ENCODE measurements around the gene MACROD2.

MACROD2 gene

GRCh38 chr20:14720251-14720650, 724.9 kb downstream of the MACROD2 start:
- no peak overlapping the region for H3K4me3 ChIP-seq (ENCODE audit: low read depth, low read length)
- TF ChIP-seq, protein P1, sequence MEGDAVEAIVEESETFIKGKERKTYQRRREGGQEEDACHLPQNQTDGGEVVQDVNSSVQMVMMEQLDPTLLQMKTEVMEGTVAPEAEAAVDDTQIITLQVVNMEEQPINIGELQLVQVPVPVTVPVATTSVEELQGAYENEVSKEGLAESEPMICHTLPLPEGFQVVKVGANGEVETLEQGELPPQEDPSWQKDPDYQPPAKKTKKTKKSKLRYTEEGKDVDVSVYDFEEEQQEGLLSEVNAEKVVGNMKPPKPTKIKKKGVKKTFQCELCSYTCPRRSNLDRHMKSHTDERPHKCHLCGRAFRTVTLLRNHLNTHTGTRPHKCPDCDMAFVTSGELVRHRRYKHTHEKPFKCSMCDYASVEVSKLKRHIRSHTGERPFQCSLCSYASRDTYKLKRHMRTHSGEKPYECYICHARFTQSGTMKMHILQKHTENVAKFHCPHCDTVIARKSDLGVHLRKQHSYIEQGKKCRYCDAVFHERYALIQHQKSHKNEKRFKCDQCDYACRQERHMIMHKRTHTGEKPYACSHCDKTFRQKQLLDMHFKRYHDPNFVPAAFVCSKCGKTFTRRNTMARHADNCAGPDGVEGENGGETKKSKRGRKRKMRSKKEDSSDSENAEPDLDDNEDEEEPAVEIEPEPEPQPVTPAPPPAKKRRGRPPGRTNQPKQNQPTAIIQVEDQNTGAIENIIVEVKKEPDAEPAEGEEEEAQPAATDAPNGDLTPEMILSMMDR (IDR thresholded peaks at IDR 0.05; ENCODE audit: borderline replicate concordance, insufficient read depth, low read depth, low read length): no peak

GRCh38 chr20:14721926-14722452, 726.7 kb downstream of the MACROD2 start:
- no peak overlapping the region for H3K4me3 ChIP-seq (ENCODE audit: low read depth, low read length)
- TF ChIP-seq, protein P1 (IDR thresholded peaks at IDR 0.05; ENCODE audit: borderline replicate concordance, insufficient read depth, low read depth, low read length): no peak

DNA sequence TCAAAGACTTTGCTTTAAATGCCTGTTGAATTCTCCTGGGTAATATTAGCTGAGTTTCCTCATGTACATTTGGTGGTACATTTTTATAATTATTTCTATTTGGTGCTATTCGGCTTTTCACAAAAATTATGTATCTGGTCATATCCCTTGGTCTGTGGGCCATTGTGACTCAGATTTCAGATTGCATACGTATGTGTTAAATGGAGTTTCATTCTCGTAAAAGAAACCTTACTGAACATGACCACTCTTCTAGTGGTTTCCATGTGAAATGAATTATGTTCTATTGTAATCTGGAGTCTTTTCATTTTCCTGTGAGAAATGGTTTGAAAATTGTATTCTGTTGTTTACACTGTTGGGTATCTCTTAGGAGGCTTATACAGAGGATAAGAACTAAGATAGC, 728.3 kb downstream of the MACROD2 start:
- H3K4me3 ChIP-seq (ENCODE audit: low read depth, low read length): no peak overlapping the region
- TF ChIP-seq, protein P1 (IDR thresholded peaks at IDR 0.05; ENCODE audit: borderline replicate concordance, insufficient read depth, low read depth, low read length): no peak

DNA sequence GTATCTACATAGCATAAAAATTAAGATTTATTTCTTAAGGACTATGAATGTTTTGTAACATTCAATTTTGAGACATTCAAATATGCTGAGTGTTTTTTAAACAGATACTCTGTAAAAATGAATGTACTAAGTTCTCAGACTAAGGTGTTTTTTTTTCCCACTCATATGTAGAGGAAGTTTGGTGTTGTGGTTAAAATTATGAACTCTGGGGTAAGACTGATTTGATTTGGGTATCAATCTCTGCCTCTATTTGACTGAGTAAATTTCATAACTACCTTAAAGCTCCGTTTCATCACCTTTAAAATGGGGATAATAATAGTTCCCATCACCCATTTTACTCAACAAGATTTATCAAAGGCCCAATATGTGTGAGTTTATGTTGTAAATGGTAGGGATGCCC, 728.7 kb downstream of the MACROD2 start:
- TF ChIP-seq, protein P1 (IDR thresholded peaks at IDR 0.05; ENCODE audit: borderline replicate concordance, insufficient read depth, low read depth, low read length): no peak
- H3K4me3 ChIP-seq (ENCODE audit: low read depth, low read length): no peak overlapping the region

DNA sequence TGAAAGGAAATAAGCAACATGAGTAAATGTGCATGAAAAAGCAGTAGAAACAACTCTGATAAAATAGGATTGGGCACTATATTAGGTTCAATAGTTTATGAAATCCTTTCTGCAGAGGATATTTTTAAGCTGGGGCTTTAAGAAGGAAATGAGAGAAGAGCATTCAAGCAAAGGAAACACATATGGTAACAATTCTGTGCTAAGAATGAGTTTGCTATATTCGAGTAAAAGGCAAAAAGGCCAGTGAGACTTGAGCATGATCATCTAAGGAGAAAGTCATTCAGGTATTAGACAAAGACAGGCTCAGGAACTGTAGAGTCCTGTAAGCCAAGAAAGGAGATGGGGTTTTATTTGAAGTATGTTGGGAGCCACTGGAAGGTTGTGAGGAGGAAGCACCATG, 729.2 kb downstream of the MACROD2 start:
- no peak overlapping the region for H3K4me3 ChIP-seq (ENCODE audit: low read depth, low read length)
- TF ChIP-seq, protein P1 (IDR thresholded peaks at IDR 0.05; ENCODE audit: borderline replicate concordance, insufficient read depth, low read depth, low read length): no peak

GRCh38 chr20:14726591-14726990, 731.3 kb downstream of the MACROD2 start:
- no peak overlapping the region for H3K4me3 ChIP-seq (ENCODE audit: low read depth, low read length)
- TF ChIP-seq, protein P1 (IDR thresholded peaks at IDR 0.05; ENCODE audit: borderline replicate concordance, insufficient read depth, low read depth, low read length): no peak

DNA sequence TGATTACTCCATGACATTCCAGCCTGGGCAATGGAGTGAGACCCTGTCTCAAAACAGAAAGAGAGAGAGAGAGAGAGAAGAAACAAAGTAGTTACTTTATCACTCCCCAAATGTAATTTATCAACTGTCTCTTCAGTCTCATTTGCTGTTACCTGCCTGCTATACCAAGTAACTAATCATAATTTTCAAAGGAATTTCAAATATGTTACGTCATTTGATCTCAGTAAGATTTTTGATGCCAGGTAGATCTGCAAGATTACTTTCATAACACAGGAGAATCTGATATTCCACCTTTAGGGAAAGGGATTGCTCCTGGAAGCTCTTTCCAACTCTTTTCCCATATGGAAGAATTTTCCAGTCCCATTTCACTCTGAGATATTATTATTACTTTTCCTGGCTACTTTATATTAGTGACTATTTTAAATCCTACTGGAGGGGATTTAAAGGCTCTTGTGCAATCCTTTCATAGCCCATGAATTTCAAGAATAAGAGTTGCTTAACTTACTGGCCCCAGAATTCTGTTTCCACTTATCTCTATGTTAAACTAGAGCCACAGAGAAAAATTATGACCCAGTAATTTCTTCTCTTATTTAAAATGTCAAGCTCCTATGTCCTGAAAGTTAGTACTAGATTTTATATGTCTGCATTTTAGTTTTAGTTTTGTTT, 732.3 kb downstream of the MACROD2 start:
- TF ChIP-seq, protein P1 (IDR thresholded peaks at IDR 0.05; ENCODE audit: borderline replicate concordance, insufficient read depth, low read depth, low read length): no peak
- no peak overlapping the region for H3K4me3 ChIP-seq (ENCODE audit: low read depth, low read length)

All from GM12875 (cell line).